NCI-H2196 treated with DMSO at 0.1 percent for 48 hours (cell line): ENCODE results near the gene GNPDA1.

ENCODE experiments used
- DNase-seq: peaks from one replicate; lab custom pipeline; 2025; ENCODE audit not compliant: unreplicated experiment; lab: John Stamatoyannopoulos, UW

Gene GNPDA1

GRCh38 chr5:141958113-141958512, 54.7 kb downstream of the GNPDA1 start, which contains the start of gene PCDH12:
PCDH12 (minus strand) TSS chr5:141958202; CDS start chr5:141957851, 351 bp downstream.
- DNase-seq, result no peak

GRCh38 chr5:141957367-141957996, 55.3 kb downstream of the GNPDA1 start:
- DNase-seq, result no peak

GRCh38 chr5:141954194-141954593, 58.6 kb downstream of the GNPDA1 start:
- no peak for DNase-seq

- DNase-seq, result no peak
Measured at GRCh38 chr5:141952020-141952419, 60.8 kb downstream of the GNPDA1 start.

GRCh38 chr5:141951332-141951781, 61.5 kb downstream of the GNPDA1 start:
- DNase-seq, result no peak
